Heart left ventricle (tissue), 13 donors: ENCODE results near the gene PCSK6.

Experiments used
- CTCF ChIP-seq, 12 donors: fragments of 200-600 bp; sonication (generic) in 4 of 12; IDR thresholded peaks; one replicate each; pipeline versions ENCODE4 v1.5.0 to v1.8.0; 2018 to 2022; ENCODE audit warnings: antibody characterized with exemption in 12 of 12, mild to moderate bottlenecking in 5 of 12
- POLR2A ChIP-seq, 2 donors: fragments of 450-650 bp; IDR thresholded peaks; one replicate each; pipeline ENCODE4 v1.6.1; 2017; ENCODE audit warnings: antibody characterized with exemption in 2 of 2, mild to moderate bottlenecking in 2 of 2, moderate library complexity in 2 of 2
- donor health status: ischemic (EF 13 %, LVEDD 7.1; RV severe dilation, severe dysfunction).
- donor health status: DM: no; HTN: yes; CAD: no.
- donor health status: DM: no; HTN: no; CAD: no.
- donor health status: ischemic (EF 25% LVEDD 6.9; RV normal size, moderate dysfunction).
- donor health status: ischemic (EF 25% LVEDD 5.7; RV mildly dilated, moderate dysfunction).
- donor health status: ischemic (EF 35%, LVEDD 5.7; RV mildly dilated, moderate dysfunction).
- donor health status: nonischemic (EF 11% LVEDD 7.7; RV severe dilation, severe dysfunction).
- donor health status: DM: yes; HTN: yes; CAD: no.
- donor health status: PGD.
- donor health status: ischemic (EF 29% LVEDD 5.4; RV normal size, mild dysfunction).
- donor health status: nonischemic (EF 23%, LVEDD 6.1; RV moderate dilation, normal function).

GRCh38 chr15:101536166-101536874 is 46.8 kb upstream of the PCSK6 start:
- no peak for TF ChIP-seq CTCF (IDR thresholded peaks at IDR 0.05)
- TF ChIP-seq POLR2A (IDR thresholded peaks at IDR 0.05): no peak
